RCC 7860 (cell line): ENCODE results near the gene CRACDL.

Experiments used
- DNase-seq: peaks from one replicate; pipeline ENCODE4 v3.0.0-alpha.2; 2015; ENCODE audit warnings: low spot score
- FAIRE-seq: peaks from 2 replicates; lab custom pipeline; 2012; peaks lifted over from hg19 to GRCh38; lab: Jason Lieb, UNC

Gene CRACDL, protein sequence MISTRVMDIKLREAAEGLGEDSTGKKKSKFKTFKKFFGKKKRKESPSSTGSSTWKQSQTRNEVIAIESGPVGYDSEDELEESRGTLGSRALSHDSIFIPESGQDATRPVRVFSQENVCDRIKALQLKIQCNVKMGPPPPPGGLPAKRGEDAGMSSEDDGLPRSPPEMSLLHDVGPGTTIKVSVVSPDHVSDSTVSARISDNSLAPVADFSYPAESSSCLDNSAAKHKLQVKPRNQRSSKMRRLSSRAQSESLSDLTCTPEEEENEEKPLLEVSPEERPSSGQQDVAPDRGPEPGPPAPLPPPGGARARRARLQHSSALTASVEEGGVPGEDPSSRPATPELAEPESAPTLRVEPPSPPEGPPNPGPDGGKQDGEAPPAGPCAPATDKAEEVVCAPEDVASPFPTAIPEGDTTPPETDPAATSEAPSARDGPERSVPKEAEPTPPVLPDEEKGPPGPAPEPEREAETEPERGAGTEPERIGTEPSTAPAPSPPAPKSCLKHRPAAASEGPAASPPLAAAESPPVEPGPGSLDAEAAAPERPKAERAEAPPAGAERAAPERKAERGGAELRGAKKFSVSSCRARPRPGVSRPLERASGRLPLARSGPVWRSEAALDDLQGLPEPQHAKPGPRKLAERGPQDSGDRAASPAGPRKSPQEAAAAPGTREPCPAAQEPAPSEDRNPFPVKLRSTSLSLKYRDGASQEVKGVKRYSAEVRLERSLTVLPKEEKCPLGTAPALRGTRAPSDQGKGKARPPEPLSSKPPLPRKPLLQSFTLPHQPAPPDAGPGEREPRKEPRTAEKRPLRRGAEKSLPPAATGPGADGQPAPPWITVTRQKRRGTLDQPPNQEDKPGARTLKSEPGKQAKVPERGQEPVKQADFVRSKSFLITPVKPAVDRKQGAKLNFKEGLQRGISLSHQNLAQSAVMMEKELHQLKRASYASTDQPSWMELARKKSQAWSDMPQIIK

DNA sequence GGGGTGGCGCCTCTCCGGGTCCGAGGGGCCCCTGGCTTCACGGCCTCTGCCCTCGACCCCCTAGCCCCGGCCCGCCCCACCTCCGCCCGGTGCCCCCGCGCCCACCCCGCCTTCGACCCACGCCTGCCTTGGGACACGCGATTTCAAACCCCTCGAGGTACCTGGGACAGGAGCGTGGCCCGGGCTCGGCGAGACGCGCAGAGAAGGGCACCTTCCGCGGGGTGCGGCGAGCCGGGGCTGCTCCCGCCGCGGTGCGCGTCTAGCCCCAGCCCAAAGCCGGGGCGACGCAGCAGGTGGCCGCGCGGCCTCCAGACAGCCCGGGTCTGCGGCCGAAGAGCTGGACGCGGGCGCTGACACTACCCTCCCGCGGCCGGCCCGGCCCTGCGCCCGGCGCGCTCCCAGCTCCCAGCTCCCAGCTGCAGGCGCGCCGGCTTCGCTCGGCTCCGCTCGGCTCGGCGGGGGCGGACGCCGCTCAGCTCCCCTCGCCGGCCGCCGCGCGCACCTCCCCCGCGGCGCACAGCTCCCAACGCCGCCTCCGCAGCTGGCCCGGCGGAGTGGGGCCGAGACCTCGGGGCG is at the start of gene CRACDL:
Gene CRACDL, minus strand, starts transcription at position 449 of the 576 bp plus-strand sequence. CDS start 89,425 bp downstream, outside the sequence.
- DNase-seq (no peak), FAIRE-seq (no peak)

DNA sequence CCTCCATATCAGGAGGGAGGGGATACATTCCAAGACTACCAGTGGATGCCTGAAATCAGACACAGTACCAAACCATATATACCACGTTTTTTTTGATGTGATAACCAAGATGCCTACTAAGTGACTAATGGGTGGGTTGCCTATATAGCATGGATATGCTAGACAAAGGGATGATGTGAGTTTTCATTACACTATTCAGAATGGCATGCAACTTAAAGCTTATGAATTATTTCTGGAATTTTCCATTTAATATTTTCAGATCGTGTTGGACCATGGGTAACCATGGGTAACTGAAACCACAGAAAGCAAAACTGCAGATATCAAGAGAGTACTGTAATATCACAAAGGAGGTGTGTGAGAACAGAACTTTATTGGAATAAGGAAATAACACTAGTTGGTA is 39.6 kb upstream of the CRACDL start:
- FAIRE-seq, result no peak
- DNase-seq, result no peak

DNA sequence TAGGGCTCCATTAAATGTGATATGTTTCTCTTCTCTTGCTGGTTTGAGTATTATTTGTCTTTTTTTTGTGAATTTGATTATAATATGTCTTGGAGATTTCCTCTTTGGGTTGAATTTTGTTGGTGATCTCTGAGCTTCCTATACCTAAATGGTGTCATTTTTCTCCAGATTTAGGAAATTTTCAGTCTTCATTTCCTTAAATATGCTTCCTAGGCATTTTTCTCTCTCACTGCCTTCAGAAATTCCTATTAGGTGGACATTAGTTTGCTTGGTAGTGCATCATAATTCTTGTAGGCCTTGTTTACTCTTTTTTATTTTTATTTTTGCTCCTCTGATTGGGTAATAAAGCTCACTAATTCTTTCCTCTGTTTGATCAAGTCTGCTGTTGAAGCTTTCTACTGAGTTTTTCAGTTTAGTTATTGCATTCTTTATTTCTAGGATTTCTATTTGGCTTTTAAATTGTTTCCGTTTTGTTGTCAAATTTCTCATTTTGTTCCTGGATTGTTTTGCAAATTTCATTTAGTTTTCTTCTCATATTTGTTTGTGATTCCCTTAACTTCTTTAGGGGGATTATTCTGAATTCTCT is 36.6 kb upstream of the CRACDL start:
- FAIRE-seq, result no peak

DNA sequence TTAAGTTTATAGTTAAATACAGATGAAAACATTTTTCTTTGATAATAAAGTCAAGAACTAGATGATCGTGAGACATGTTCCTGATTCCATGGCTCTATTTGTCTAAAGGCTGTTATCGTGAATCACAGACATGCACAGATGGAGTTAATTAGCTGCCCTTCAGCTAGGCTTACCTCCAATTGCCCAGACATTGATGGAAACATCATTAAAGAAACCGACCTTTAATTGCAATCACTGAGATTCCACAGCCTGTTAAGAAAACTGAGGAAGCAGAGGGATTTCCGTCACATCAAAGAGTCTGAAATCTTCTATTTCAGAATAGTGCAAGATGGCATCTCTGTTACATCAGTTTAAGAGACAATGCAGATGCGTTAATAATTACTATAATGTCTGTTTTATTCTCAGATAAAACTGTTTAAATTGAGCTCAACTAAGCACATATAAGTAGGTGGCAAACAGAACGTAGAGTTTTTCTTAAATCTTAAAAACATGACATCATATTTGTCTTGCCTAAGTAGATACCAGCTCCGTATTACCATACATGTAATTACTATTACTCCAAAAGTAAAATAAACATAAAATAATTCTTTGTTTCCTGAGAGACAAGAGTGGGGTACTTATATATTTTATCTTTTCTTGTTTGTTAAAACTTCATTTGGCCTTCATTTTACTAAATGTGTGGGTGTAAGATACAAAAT is 23.9 kb upstream of the CRACDL start:
- no peak for FAIRE-seq

More for the DNA sequence above, 36.6 kb upstream of the CRACDL start:
- DNase-seq, result no peak

DNA sequence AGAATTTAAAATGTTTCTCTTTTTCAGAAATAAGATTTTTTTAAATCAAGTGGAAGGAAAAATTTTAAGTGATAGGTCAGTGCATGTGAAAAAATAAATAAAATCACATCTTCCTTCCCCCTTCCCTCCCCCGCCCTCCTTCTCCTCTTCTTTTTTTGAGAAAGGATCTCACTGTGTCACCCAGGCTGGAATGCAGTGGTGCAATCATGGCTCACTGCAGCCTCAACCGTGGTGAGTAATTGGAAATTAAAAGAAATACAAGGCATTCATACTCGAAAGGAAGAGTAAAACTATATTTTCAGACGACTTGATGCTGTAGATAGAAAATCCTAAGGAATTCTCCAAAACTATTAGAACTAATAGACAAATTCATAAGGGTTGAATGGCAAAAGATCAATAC is 16.9 kb upstream of the CRACDL start:
- FAIRE-seq (no peak), DNase-seq (no peak)

More for the DNA sequence above, 23.9 kb upstream of the CRACDL start:
- no peak for DNase-seq

GRCh38 chr2:98948956-98949739 is 13.1 kb upstream of the CRACDL start:
- DNase-seq, result no peak
- FAIRE-seq, result no peak

DNA sequence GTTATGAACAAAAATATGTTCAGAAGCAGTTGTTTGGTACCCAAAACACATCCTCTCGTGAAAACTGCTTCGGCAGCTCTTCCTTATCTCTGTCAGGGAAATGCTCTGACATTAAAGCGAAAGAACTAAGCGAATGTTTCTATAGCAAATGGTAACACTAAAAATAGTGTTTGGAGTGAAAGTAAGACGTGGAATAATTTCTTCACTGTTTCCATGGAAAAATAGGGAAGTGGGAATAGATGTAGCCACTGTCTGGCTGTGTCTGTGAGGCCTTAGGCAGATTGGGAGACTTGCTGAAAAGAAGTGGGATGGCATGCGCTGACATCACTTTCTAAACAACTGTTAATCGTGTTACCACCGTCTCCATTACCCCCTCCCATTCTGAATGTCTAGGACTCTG is 11.5 kb upstream of the CRACDL start:
- DNase-seq (no peak), FAIRE-seq (no peak)

DNA sequence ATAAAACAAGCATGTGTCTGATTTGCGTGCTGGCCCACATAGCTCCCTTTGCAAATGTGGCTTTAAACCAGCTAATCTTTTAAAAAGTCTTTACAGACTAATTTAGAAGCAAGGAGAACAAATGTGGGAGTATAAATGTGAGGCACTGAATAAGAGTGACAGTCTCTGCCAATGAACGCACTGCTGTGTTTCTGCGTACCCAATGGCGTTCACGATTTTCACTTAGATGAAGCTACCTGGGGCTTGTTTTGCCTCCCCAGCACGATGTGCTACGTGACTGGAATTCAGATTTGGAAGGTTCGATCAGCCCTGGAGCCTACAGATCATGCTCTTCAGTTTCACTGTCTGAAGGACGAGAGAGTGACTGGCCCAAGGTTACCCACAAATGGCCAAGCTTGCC is 10.8 kb upstream of the CRACDL start:
- DNase-seq (no peak), FAIRE-seq (no peak)

GRCh38 chr2:98944775-98945174 is 8.8 kb upstream of the CRACDL start:
- DNase-seq, result no peak
- FAIRE-seq, result no peak

DNA sequence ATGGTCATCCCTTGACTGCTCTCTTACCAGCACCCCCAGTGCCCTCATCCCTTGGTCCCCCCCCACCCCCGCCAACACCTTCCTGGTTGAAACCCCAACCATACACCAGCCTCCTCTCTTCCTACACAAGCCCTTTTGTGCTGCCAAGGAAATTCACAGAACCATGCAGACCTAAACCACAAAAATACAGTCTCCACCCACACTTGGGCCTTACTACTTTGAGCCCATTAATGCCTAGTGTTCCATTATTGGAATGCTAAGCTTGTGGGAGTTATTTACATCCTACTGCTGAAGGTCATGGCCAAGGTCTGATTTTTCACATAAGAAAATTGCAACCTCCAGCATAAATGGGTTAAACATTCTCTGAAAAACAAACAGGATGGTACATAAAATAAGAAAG is 4.1 kb upstream of the CRACDL start:
- FAIRE-seq, result no peak
- DNase-seq, result no peak

DNA sequence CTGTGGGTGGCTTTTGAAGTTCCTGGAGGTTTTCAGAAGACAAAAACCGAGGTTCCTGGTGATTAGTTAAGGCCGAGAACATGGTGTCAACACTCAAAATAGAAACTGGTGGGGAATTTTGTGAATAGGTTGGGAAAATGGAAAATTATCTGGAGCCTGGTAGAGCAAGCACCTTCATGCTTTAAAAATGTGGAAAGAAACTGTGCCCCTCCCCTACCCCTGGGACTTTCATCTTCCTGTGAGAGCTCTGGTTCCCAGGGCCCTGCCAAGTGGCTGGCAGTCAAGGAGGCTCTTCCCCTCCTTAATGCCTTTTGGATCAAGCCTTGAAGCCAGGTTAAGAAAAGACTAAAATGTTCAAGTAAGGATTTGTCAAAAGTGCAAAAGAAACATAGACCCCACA is 1.9 kb upstream of the CRACDL start:
- DNase-seq, result no peak
- FAIRE-seq, result no peak

DNA sequence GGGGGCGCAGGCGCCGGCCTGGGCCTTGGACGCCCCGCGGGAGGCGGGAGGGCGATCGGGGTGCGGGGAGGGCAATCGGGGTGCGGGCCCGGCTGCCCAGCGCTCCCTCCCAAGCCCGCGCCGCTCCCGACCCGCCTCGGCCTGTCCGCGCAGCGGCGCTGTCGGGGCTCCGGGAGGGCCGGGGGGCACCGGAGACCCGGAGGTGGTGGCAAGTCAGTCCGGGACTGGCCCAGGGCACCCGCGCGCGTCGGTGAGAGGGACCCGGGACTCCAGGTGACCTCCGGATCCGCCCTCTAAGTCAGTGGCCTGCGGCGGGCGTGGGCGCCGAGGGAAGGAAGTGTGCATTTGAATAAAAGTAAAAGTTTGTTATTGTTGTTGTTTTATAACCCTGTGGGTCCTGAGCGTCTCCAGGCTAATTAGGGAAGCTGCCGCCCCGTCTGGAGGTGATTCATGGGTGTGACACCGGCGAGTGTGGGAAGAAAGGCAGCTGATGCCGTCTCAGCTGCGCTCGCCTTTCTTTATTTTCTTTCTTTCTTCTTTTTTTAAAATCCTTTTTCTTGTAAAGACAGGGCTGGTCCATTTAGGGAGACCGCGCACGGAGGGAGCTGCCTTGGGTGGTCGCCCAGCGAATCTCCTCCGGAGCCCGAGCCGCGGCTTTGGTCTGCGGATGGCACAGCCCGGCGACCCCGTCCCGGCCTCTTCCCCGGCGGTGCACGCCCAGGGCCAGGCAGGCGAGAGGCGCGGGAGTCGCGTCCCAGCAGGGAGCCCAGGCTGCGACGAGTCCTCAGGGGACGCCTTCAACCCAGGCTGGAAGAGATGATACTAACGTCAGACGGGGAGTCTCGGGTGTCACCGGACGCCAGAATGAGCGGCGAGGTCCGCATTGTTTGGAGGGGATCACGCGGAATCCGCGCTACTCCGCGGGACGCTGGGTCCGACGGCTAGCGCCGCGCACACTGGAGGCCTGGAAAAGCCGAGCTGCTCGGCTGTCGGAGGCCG is 627 bp upstream of the CRACDL start:
- no peak for DNase-seq
- FAIRE-seq, result no peak

DNA sequence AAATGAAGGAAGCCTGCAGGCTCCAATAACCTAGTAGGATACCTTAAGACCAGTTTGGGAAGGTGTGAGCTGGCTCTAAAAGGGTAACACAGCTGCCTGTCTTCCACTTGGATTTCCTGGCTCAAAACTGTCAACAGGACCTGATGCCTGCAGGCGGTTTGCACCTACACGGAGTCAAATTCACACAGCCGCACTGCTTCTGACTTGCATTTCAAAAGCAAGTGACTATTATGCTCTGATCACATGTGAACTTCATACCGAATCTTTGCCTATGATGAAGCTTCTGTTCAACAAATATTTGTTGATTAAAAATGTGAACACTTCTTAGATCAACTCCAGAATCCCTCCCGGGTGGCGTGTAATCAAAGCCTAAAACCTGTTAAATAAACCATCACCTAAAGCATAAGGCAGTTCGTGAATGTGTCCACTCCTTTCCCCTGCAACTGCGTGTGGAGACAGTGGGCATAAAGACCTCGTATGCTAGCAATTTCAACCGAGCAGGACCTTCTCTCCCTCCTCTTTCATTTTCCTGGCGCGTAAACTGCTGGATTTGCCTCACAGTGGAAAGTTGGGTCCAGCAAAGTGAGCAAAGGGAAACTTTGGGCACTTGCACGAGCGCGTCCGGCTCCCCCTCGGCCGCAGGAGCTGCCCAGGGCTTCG is 784 bp downstream of the CRACDL start:
- no peak for FAIRE-seq
- DNase-seq, result no peak

DNA sequence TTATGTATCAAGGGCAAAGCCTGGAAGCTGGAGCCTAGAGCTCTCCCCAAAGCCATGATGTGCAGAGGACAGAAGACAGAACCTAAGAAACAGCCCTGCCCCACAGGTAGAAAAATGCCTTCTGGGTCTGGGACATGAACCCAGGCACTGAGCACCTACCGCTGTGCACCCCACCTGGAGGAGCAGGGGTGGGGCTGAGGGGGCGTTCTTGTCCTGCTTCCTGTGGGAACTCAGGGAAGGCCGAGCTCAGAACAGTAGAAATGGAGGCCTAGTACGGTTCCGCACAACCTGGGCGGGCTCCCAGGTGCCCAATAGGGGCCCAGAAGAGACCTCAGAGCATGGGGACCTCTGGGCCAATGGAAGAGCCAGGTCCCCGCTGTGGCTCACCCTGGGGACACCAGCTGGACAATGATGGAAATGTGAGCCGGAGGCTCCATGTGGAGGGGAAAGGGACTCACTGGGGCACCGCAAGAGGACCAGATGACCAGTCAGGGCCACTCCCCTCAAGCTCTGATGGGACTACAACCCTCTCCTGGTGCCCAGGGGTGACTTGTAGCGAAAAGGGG is 3.2 kb downstream of the CRACDL start:
- FAIRE-seq (no peak), DNase-seq (no peak)

DNA sequence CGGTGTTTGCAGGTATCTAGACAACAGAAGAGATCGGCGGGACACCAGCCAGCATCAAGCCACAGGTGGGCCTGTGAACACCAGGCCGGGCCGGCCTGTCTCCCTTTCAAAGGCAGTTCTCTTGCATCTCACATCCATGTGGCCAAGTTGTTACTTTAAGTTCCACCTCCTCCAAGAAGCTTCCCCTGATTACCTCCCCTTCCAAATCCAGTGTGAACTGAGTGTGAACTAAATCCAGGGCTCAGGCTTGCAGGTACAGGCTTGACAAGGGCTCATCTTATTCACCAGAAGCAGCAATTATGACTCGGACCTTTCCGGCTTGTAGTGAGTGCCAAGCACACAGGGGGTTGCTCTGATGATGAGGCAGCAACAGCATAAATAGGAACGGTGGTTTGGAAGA is 3.9 kb downstream of the CRACDL start:
- no peak for FAIRE-seq

DNA sequence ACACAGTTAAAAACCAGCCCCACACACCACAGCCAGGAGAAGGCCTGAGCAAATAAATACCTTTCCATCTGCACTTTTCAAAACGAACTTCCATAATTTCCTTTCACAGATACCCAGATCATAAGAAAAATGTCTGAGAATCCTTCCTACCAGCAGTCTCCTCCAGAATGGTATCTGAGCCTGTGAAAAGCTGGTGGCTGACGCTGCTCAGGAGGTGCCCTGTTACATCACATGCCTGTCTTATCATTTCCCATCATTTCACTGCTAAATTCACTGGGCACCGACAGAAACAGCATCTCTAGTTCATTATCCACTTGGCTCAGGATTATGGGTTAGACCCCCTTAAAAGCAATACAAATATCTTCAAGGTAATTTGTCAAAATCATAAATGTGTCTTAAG is 4.4 kb downstream of the CRACDL start:
- no peak for DNase-seq
- FAIRE-seq, result no peak

More for the DNA sequence above, 3.9 kb downstream of the CRACDL start:
- DNase-seq, result no peak

- FAIRE-seq (no peak), DNase-seq (no peak)
These were observed 6.1 kb downstream of the CRACDL start for GRCh38 chr2:98929920-98930319.

GRCh38 chr2:98928242-98928641 is 7.8 kb downstream of the CRACDL start:
- no peak for DNase-seq

More at GRCh38 chr2:98928242-98928641, 7.8 kb downstream of the CRACDL start:
- no peak for FAIRE-seq
